Measurements from ENCODE around the gene TXNDC2. TPM values are rescaled to one million over a fixed set of nuclear protein-coding genes. Genes with fewer than 3 reads are reported as not detected.

TXNDC2 gene
- total and polyA plus RNA-seq, 10 of the 15 experiments (the other 5 are each of a cell fraction or from before 2014, with no cell fraction given) = 0.04 to 0.07 (median 0.06) TPM; not detected in 7

- DNase-seq (ENCODE audit: low read depth, low spot score) (no peak), FAIRE-seq (no peak), ATAC-seq (no peak)
- H3K4me3 ChIP-seq = no peak overlapping the region
- in situ Hi-C loops (cut with MboI) (no loop called here), intact Hi-C loops (cut with micrococcal nuclease; ENCODE audit: unreplicated experiment) (loop anchor here (10.0 kb wide), 1 partner anchor 72 kb away; no protein-coding TSS in a partner anchor)
- peaks cover 11% of the 10 kb centered on the region for H3K4me1 ChIP-seq (ENCODE audit: control insufficient read depth, insufficient read depth, low read length)
- ChIA-PET POLR2A (no interaction called here), RAD21 (ENCODE audit: unreplicated experiment) (no interaction called here), SMC1A (ENCODE audit: uncharacterized antibody, unreplicated experiment) (interaction anchor here (1.2 kb wide), 1 partner anchor 11 kb away, joined by 4 read pairs; no protein-coding TSS in a partner anchor), CTCF (no interaction called here)
- H3K79me2 ChIP-seq (ENCODE audit: control insufficient read depth, insufficient read depth, low read length) = no peaks in the 10 kb centered on the region
- H3K27ac ChIP-seq (ENCODE audit: control insufficient read depth, insufficient read depth) = no peak overlapping the region
- H3K27me3 ChIP-seq (replicated peaks in 1 of 2; ENCODE audit: control insufficient read depth in 2 of 2, insufficient read depth in 2 of 2, low read length in 1 of 2) = no peaks in the 10 kb centered on the region; a peak in 1 of 4 replicates
- no peaks in the 10 kb centered on the region for H3K9me3 ChIP-seq (replicated peaks; ENCODE audit: control insufficient read depth, insufficient read depth, low read length)
- H3K9ac ChIP-seq (ENCODE audit: control insufficient read depth, insufficient read depth, low read length) = no peak overlapping the region
- H4K20me1 ChIP-seq (ENCODE audit: control insufficient read depth, insufficient read depth) = no peaks in the 10 kb centered on the region
- no peak overlapping the region for H3K4me2 ChIP-seq (ENCODE audit: control insufficient read depth, insufficient read depth)
- H2AFZ ChIP-seq (ENCODE audit: control insufficient read depth, low read depth, low read length) = no peak overlapping the region
- no peak for TF ChIP-seq EP300 (IDR thresholded peaks at IDR 0.05; ENCODE audit: borderline replicate concordance in 1 of 2, control insufficient read depth in 1 of 2, low read depth in 2 of 2, low read length in 2 of 2)
- TF ChIP-seq DPF2 (IDR thresholded peaks at IDR 0.05) = no peak
- no peak for TF ChIP-seq ESRRA (IDR thresholded peaks at IDR 0.05; ENCODE audit: low read length)
- TF ChIP-seq WRNIP1 (IDR thresholded peaks at IDR 0.05; ENCODE audit: borderline replicate concordance, low read depth, low read length) = no peak
- no peak for TF ChIP-seq IRF5 (IDR thresholded peaks at IDR 0.05; ENCODE audit: borderline replicate concordance)
- no peak for TF ChIP-seq BHLHE40 (IDR thresholded peaks at IDR 0.05; ENCODE audit: borderline replicate concordance in 1 of 2, low read depth in 2 of 2, low read length in 1 of 2)
- TF ChIP-seq NR2F1 (conservative IDR thresholded peaks at IDR 0.05) = no peak
- TF ChIP-seq SMARCA5 (IDR thresholded peaks at IDR 0.05) = no peak
- no peak for TF ChIP-seq BRCA1 (IDR thresholded peaks at IDR 0.05; ENCODE audit: low read depth, low read length)
- TF ChIP-seq HDAC2 (IDR thresholded peaks at IDR 0.05) = no peak
- no peak for TF ChIP-seq ETV6 (conservative IDR thresholded peaks at IDR 0.05 in 1 of 2, IDR thresholded peaks at IDR 0.05 in 1 of 2; ENCODE audit: borderline replicate concordance in 1 of 2, low read depth in 1 of 2)
- no peak for TF ChIP-seq JUNB (IDR thresholded peaks at IDR 0.05)
- H3K36me3 ChIP-seq (ENCODE audit: control insufficient read depth in 2 of 2, insufficient read depth in 2 of 2, low read length in 1 of 2) = no peaks in the 10 kb centered on the region
- BruUV-seq (replicated peaks) = no TSS peak
Measured at GRCh38 chr18:9872823-9873222, 12.9 kb upstream of the TXNDC2 start.
